HUES6 (cell line): ENCODE measurements around the gene GPHN.

Experiments
- H3K27ac ChIP-seq: 2 replicates; pipeline ENCODE4 v1.7.0; 2013; ENCODE audit warnings: low read depth, mild to moderate bottlenecking, low read length, inconsistent platforms
- H3K27me3 ChIP-seq: 2 replicates; pipeline ENCODE4 v1.6.1; 2013; ENCODE audit warnings: low read length; ENCODE audit not compliant: control insufficient read depth, insufficient read depth
- H3K36me3 ChIP-seq: 2 replicates; pipeline ENCODE4 v1.6.1; 2013; ENCODE audit warnings: low read length; ENCODE audit not compliant: control insufficient read depth, insufficient read depth
- H3K4me1 ChIP-seq: 2 replicates; pipeline ENCODE4 v1.6.1; 2013; ENCODE audit warnings: low read length; ENCODE audit not compliant: control insufficient read depth, insufficient read depth
- H3K4me3 ChIP-seq: 2 replicates; pipeline ENCODE4 v1.5.1; 2013; ENCODE audit warnings: low read depth, low read length
- H3K9ac ChIP-seq: one replicate; pipeline ENCODE4 v1.6.1; 2013; ENCODE audit warnings: mild to moderate bottlenecking, low read length
- H3K9me3 ChIP-seq: 2 replicates; pipeline ENCODE4 v1.6.1; 2013; ENCODE audit warnings: low read depth, low read length; ENCODE audit not compliant: control insufficient read depth, insufficient read depth

The GPHN gene

GRCh38 chr14:67186789-67187584, 679.0 kb downstream of the GPHN start:
- H3K4me1 ChIP-seq, result peaks cover 15% of the 10 kb centered on the region; the same call in 1 of the 2 replicates
- H3K9me3 ChIP-seq, result no peaks in the 10 kb centered on the region
- no peaks in the 10 kb centered on the region for H3K27me3 ChIP-seq
- H3K36me3 ChIP-seq, result no peaks in the 10 kb centered on the region
- H3K27ac ChIP-seq, result no peak overlapping the region
- H3K4me3 ChIP-seq, result no peak overlapping the region
- no peak overlapping the region for H3K9ac ChIP-seq

GRCh38 chr14:67187826-67188225, 679.9 kb downstream of the GPHN start:
- Histone ChIP-seq H3K4me1 (peaks cover 15% of the 10 kb centered on the region; the same call in 1 of the 2 replicates), H3K27ac (no peak overlapping the region), H3K4me3 (no peak overlapping the region), H3K9ac (no peak overlapping the region), H3K27me3 (no peaks in the 10 kb centered on the region), H3K36me3 (no peaks in the 10 kb centered on the region), H3K9me3 (no peaks in the 10 kb centered on the region)

GRCh38 chr14:67188326-67188725, 680.4 kb downstream of the GPHN start:
- Histone ChIP-seq H3K36me3 (no peaks in the 10 kb centered on the region), H3K4me3 (no peak overlapping the region), H3K27me3 (no peaks in the 10 kb centered on the region), H3K4me1 (peaks cover 15% of the 10 kb centered on the region; the same call in 1 of the 2 replicates), H3K9ac (no peak overlapping the region), H3K9me3 (no peaks in the 10 kb centered on the region), H3K27ac (no peak overlapping the region)

DNA sequence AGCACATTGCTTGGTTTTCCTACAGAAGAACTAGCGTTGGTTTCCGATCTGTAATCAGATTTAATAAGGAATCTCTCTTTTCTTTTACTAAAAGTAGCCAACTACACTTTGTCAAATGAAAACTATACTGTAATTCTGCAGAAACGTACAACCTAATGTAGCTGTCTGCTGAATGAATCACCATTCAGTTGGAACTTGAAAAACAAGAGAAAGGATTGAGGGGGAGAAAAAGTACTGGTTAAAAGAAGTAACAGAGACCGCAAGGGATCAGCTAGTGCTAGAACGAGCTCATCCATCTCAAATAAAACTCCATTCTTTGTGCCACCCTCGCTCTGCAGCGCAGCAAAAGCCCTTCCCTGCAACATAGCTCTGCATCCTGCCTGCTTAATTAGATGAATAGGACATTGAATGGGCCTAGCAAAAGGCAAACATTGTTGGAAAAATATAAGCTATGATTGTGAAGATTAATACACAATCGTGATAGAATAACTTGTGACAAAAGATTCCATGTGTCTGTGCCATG, 683.9 kb downstream of the GPHN start:
- Histone ChIP-seq H3K36me3 (no peaks in the 10 kb centered on the region), H3K4me3 (no peak overlapping the region), H3K27me3 (no peaks in the 10 kb centered on the region), H3K9ac (no peak overlapping the region), H3K27ac (no peak overlapping the region), H3K9me3 (no peaks in the 10 kb centered on the region), H3K4me1 (peaks cover 12% of the 10 kb centered on the region; the same call in 1 of the 2 replicates)

DNA sequence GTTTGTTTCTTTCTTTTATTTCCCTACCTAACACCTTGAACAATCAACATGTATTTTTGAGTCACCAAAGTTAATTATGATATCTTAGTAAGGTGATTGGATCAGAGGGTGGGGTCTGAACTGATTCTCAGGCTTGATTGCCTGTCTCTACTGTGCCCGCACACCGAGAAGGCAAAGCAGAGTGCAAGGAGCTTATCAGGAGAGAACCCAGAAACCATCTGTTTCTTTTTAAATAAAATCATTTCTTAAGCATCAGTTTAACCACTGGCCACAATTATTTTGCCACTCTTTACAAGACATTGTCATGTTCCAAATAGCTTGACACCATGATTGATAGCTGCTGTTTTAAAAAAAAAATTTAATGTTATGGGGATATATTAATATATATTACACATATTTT, 684.4 kb downstream of the GPHN start:
- Histone ChIP-seq H3K9ac (no peak overlapping the region), H3K27me3 (no peaks in the 10 kb centered on the region), H3K4me3 (no peak overlapping the region), H3K9me3 (no peaks in the 10 kb centered on the region), H3K27ac (no peak overlapping the region), H3K36me3 (no peaks in the 10 kb centered on the region), H3K4me1 (peaks cover 7% of the 10 kb centered on the region; the same call in 1 of the 2 replicates)

DNA sequence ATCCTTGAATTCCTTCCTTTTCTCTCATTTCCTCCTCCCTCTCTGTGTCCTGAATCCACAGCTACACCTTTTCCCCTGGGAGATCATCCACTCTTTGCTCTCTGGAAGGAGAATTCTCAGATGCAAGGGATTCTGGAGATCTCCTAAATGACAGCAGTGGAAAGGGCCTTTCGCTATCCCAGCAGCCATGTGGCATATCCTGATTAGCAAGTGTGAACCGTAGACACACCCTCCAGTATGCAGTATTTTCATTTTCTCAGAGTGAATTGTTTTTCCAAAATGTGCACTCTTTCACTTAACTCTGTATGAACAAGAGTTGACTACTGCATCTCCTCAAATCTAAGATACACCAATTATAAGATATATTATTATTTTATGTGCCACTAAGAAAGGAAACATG, 687.3 kb downstream of the GPHN start:
- Histone ChIP-seq H3K27me3 (no peaks in the 10 kb centered on the region), H3K9me3 (no peaks in the 10 kb centered on the region), H3K27ac (no peak overlapping the region), H3K4me3 (no peak overlapping the region), H3K4me1 (no peaks in the 10 kb centered on the region), H3K36me3 (no peaks in the 10 kb centered on the region), H3K9ac (no peak overlapping the region)

GRCh38 chr14:67199016-67199415, 691.1 kb downstream of the GPHN start:
- no peaks in the 10 kb centered on the region for H3K9me3 ChIP-seq
- no peaks in the 10 kb centered on the region for H3K27me3 ChIP-seq
- H3K4me1 ChIP-seq, result no peaks in the 10 kb centered on the region
- no peak overlapping the region for H3K4me3 ChIP-seq
- no peak overlapping the region for H3K9ac ChIP-seq
- no peaks in the 10 kb centered on the region for H3K36me3 ChIP-seq
- H3K27ac ChIP-seq, result no peak overlapping the region

DNA sequence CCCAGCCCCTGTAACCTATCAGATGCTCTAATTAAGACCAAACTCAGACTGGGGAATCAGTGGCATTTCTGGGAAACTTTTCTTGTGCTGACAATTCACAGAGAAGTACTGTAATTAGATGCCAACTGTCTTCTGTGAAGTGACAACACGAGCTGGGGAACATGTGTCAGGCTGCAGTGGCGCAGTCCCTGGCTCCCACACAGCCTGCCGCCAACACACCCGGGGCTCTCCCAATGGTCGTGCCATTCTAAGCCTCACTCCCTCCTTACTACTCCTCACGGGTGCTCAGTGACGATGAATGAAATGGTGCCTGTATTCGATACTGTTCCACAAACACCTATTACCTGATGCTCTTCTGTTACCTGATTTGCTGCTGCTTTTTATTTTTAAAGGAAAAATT, 699.9 kb downstream of the GPHN start:
- Histone ChIP-seq H3K4me3 (no peak overlapping the region), H3K27ac (no peak overlapping the region), H3K27me3 (no peaks in the 10 kb centered on the region), H3K9me3 (no peaks in the 10 kb centered on the region), H3K36me3 (no peaks in the 10 kb centered on the region), H3K9ac (no peak overlapping the region), H3K4me1 (no peaks in the 10 kb centered on the region)

- no peaks in the 10 kb centered on the region for H3K9me3 ChIP-seq
- no peaks in the 10 kb centered on the region for H3K36me3 ChIP-seq
- no peaks in the 10 kb centered on the region for H3K27me3 ChIP-seq
- no peaks in the 10 kb centered on the region for H3K4me1 ChIP-seq
- no peak overlapping the region for H3K4me3 ChIP-seq
- no peak overlapping the region for H3K27ac ChIP-seq
- H3K9ac ChIP-seq, result no peak overlapping the region
These were observed 710.2 kb downstream of the GPHN start for GRCh38 chr14:67218126-67218525.

GRCh38 chr14:67221248-67221981, 713.5 kb downstream of the GPHN start:
- H3K36me3 ChIP-seq, result no peaks in the 10 kb centered on the region
- H3K9me3 ChIP-seq, result no peaks in the 10 kb centered on the region
- H3K9ac ChIP-seq, result no peak overlapping the region
- H3K27ac ChIP-seq, result no peak overlapping the region
- H3K27me3 ChIP-seq, result no peaks in the 10 kb centered on the region
- no peak overlapping the region for H3K4me3 ChIP-seq
- no peaks in the 10 kb centered on the region for H3K4me1 ChIP-seq

- H3K27me3 ChIP-seq, result no peaks in the 10 kb centered on the region
- no peak overlapping the region for H3K4me3 ChIP-seq
- H3K36me3 ChIP-seq, result no peaks in the 10 kb centered on the region
- no peaks in the 10 kb centered on the region for H3K9me3 ChIP-seq
- no peak overlapping the region for H3K27ac ChIP-seq
- no peaks in the 10 kb centered on the region for H3K4me1 ChIP-seq
- no peak overlapping the region for H3K9ac ChIP-seq
These were observed 714.0 kb downstream of the GPHN start for GRCh38 chr14:67221982-67222328.
